H1 (cell line): ENCODE measurements around the gene DKKL1. TPM values are rescaled to one million over a fixed set of nuclear protein-coding genes. Genes with fewer than 3 reads are reported as not detected.

Experiments
- CTCF ChIA-PET: fragments of 300-600 bp; sonication (Branson Sonifier 250); formaldehyde crosslinking; loops from one replicate; lab custom pipeline; 2021; ENCODE audit not compliant: partially characterized antibody; lab: Charles Lee
- POLR2A ChIA-PET: fragments of 300-600 bp; sonication (Branson Sonifier 250); formaldehyde crosslinking; loops from one replicate; lab custom pipeline; 2021; ENCODE audit warnings: inconsistent platforms; ENCODE audit not compliant: partially characterized antibody; lab: Charles Lee
- DNase-seq, 2 experiments: peaks; one replicate each; pipeline versions ENCODE4 v3.0.0 to v3.0.0-alpha.2; 2010 to 2022; ENCODE audit warnings: low spot score in 2 of 2, low read depth in 1 of 2, mixed read lengths in 1 of 2
- FAIRE-seq: peaks from 2 replicates; lab custom pipeline; 2011; peaks lifted over from hg19 to GRCh38; lab: Jason Lieb, UNC
- H2AFZ ChIP-seq: 2 replicates; pipeline ENCODE4 v1.8.1; 2012; ENCODE audit warnings: low read length, inconsistent platforms
- H2AK5ac ChIP-seq: 2 replicates; pipeline ENCODE4 v1.6.1; 2013; ENCODE audit warnings: low read depth, low read length
- H2BK120ac ChIP-seq: replicated peaks from 2 replicates; pipeline ENCODE3; 2013; ENCODE audit warnings: low read depth, low read length, inconsistent platforms
- H2BK12ac ChIP-seq: 2 replicates; pipeline ENCODE4 v1.6.1; 2013; ENCODE audit warnings: low read depth, low read length
- H2BK15ac ChIP-seq: 2 replicates; pipeline ENCODE4 v1.6.1; 2013; ENCODE audit warnings: low read length
- H2BK20ac ChIP-seq: 2 replicates; pipeline ENCODE4 v1.6.1; 2013; ENCODE audit warnings: low read length
- H2BK5ac ChIP-seq: 2 replicates; pipeline ENCODE4 v1.6.1; 2013; ENCODE audit warnings: low read depth, low read length
- H3K14ac ChIP-seq: 2 replicates; pipeline ENCODE4 v1.6.1; 2013; ENCODE audit warnings: inconsistent platforms; ENCODE audit not compliant: insufficient read length
- H3K18ac ChIP-seq: 2 replicates; pipeline ENCODE4 v1.6.1; 2013; ENCODE audit warnings: low read length; ENCODE audit errors: extremely low read depth
- H3K23ac ChIP-seq: 2 replicates; pipeline ENCODE4 v1.6.1; 2013; ENCODE audit warnings: inconsistent platforms; ENCODE audit not compliant: insufficient read length
- H3K23me2 ChIP-seq: 2 replicates; pipeline ENCODE4 v1.6.1; 2013; ENCODE audit warnings: low read depth, low read length
- H3K27ac ChIP-seq: 2 replicates; pipeline ENCODE4 v1.6.1; 2011; ENCODE audit warnings: low read depth, low read length, inconsistent platforms
- H3K27me3 ChIP-seq, 4 experiments: replicated peaks in 1 of 4; 1 replicate in 1 of 4; 2 replicates in 3 of 4; pipeline versions ENCODE4 v1.6.1 to v1.8.1; 2011 to 2013; ENCODE audit warnings: low read length in 3 of 4, mild to moderate bottlenecking in 3 of 4, inconsistent platforms in 2 of 4, mixed read lengths in 2 of 4, moderate library complexity in 1 of 4; ENCODE audit not compliant: control insufficient read depth in 3 of 4, insufficient read depth in 3 of 4; ENCODE audit errors: extremely low read depth in 1 of 4
- H3K36me3 ChIP-seq, 4 experiments: 2 replicates each; pipeline versions ENCODE4 v1.6.1 to v1.8.1; 2011 to 2013; ENCODE audit warnings: mild to moderate bottlenecking in 4 of 4, low read length in 3 of 4, moderate library complexity in 2 of 4, control low read depth in 1 of 4, inconsistent platforms in 1 of 4; ENCODE audit not compliant: insufficient read depth in 4 of 4, control insufficient read depth in 2 of 4
- H3K4ac ChIP-seq: replicated peaks from 2 replicates; pipeline ENCODE3; 2013; ENCODE audit warnings: low read length, low read depth, mixed read lengths, inconsistent platforms; ENCODE audit not compliant: insufficient read length
- H3K4me1 ChIP-seq, 4 experiments: replicated peaks in 1 of 4; 1 replicate in 1 of 4; 2 replicates in 3 of 4; pipeline versions ENCODE4 v1.6.1 to v1.8.1; 2011 to 2013; ENCODE audit warnings: low read length in 3 of 4, inconsistent platforms in 2 of 4, mixed read lengths in 1 of 4; ENCODE audit not compliant: insufficient read depth in 4 of 4, control insufficient read depth in 3 of 4
- H3K4me2 ChIP-seq, 2 experiments: 2 replicates each; pipeline versions ENCODE4 v1.6.1 to v1.8.1; 2011 to 2013; ENCODE audit warnings: low read depth in 2 of 2, low read length in 2 of 2, control low read depth in 1 of 2, inconsistent platforms in 1 of 2, mild to moderate bottlenecking in 1 of 2; ENCODE audit not compliant: insufficient read depth in 1 of 2
- H3K4me3 ChIP-seq, 4 experiments: fragments of 200-600, 300-600 bp in 1 of 4; sonication (generic), shearing (Covaris generic), sonication (Bioruptor Twin) in 1 of 4; 2 replicates each; pipeline versions ENCODE4 v1.5.1 to v1.8.1; 2011 to 2016; ENCODE audit warnings: low read length in 4 of 4, low read depth in 3 of 4, control low read depth in 2 of 4, inconsistent platforms in 2 of 4, mild to moderate bottlenecking in 2 of 4, mixed read lengths in 1 of 4, moderate library complexity in 1 of 4; ENCODE audit not compliant: insufficient read depth in 2 of 4; ENCODE audit errors: extremely low read depth in 1 of 4
- H3K56ac ChIP-seq: replicated peaks from 2 replicates; pipeline ENCODE3; 2013; ENCODE audit warnings: low read depth, mild to moderate bottlenecking, mixed read lengths, low read length, inconsistent platforms; ENCODE audit not compliant: insufficient read length
- H3K79me1 ChIP-seq: 2 replicates; pipeline ENCODE4 v1.6.1; 2013; ENCODE audit warnings: low read depth, low read length, control low read depth
- H3K79me2 ChIP-seq, 2 experiments: 2 replicates each; pipeline versions ENCODE4 v1.6.1 to v1.8.1; 2012 to 2013; ENCODE audit warnings: low read length in 2 of 2, mild to moderate bottlenecking in 2 of 2, inconsistent platforms in 1 of 2; ENCODE audit not compliant: insufficient read depth in 2 of 2, control insufficient read depth in 1 of 2
- H3K9ac ChIP-seq, 4 experiments: replicated peaks in 1 of 4; 1 replicate in 1 of 4; 2 replicates in 3 of 4; pipeline versions ENCODE4 v1.6.1 to v1.8.1; 2011 to 2013; ENCODE audit warnings: low read depth in 3 of 4, low read length in 3 of 4, control low read depth in 2 of 4, mild to moderate bottlenecking in 2 of 4, moderate library complexity in 2 of 4, inconsistent platforms in 1 of 4; ENCODE audit errors: extremely low read depth in 1 of 4
- H3K9me3 ChIP-seq, 2 experiments: 2 replicates each; pipeline versions ENCODE4 v1.6.1 to v1.8.1; 2012 to 2013; ENCODE audit warnings: mild to moderate bottlenecking in 2 of 2, moderate library complexity in 2 of 2, control low read depth in 1 of 2, inconsistent platforms in 1 of 2, low read depth in 1 of 2, low read length in 1 of 2, mixed read lengths in 1 of 2; ENCODE audit not compliant: insufficient read depth in 2 of 2
- H4K20me1 ChIP-seq, 2 experiments: replicated peaks in 1 of 2; 2 replicates each; pipeline versions ENCODE3 to v1.8.1; 2011 to 2013; ENCODE audit warnings: inconsistent platforms in 2 of 2, low read length in 2 of 2, mild to moderate bottlenecking in 1 of 2; ENCODE audit not compliant: insufficient read depth in 2 of 2, control insufficient read depth in 1 of 2
- H4K5ac ChIP-seq: 2 replicates; pipeline ENCODE4 v1.6.1; 2013; ENCODE audit warnings: low read length, low read depth, mixed read lengths, inconsistent platforms; ENCODE audit not compliant: insufficient read length
- H4K8ac ChIP-seq: 2 replicates; pipeline ENCODE4 v1.8.0; 2013; ENCODE audit warnings: mild to moderate bottlenecking, moderate library complexity, low read length, inconsistent platforms; ENCODE audit not compliant: insufficient read depth; ENCODE audit errors: extremely low read depth
- H4K91ac ChIP-seq: replicated peaks from 2 replicates; pipeline ENCODE3; 2013; ENCODE audit warnings: low read length, mixed read lengths, inconsistent platforms; ENCODE audit not compliant: insufficient read length
- ASH2L ChIP-seq: fragments of 200-600, 300-600 bp; sonication (generic); IDR thresholded peaks from one replicate; pipeline ENCODE4 v1.7.1; 2017; ENCODE audit warnings: low read length
- CHD2 ChIP-seq: IDR thresholded peaks from 2 replicates; pipeline ENCODE4 v1.6.1; 2012; ENCODE audit warnings: low read length, improper control_type of control experiment
- E2F6 ChIP-seq: IDR thresholded peaks from 2 replicates; pipeline ENCODE4 v1.6.1; 2012; ENCODE audit warnings: inconsistent platforms
- EP300 ChIP-seq, 2 experiments: IDR thresholded peaks; 1 replicate in 1 of 2; 2 replicates in 1 of 2; pipeline ENCODE4 v1.6.1; 2011 to 2012; ENCODE audit warnings: low read depth in 2 of 2, low read length in 2 of 2, mild to moderate bottlenecking in 2 of 2, borderline replicate concordance in 1 of 2, inconsistent platforms in 1 of 2, moderate library complexity in 1 of 2
- NANOG ChIP-seq: IDR thresholded peaks from 2 replicates; pipeline ENCODE4 v1.6.1; 2011; ENCODE audit warnings: low read length, low read depth, mild to moderate bottlenecking, inconsistent platforms; ENCODE audit not compliant: insufficient read depth, poor library complexity, severe bottlenecking
- RNF2 ChIP-seq: fragments of 200-900, 300-1000 bp; sonication (generic); IDR thresholded peaks from 2 replicates; pipeline ENCODE4 v1.7.1; 2016; ENCODE audit warnings: borderline replicate concordance, low read depth, mild to moderate bottlenecking, antibody characterized with exemption, low read length; ENCODE audit not compliant: poor library complexity, severe bottlenecking; ENCODE audit errors: missing control alignments
- SP1 ChIP-seq: IDR thresholded peaks from 2 replicates; pipeline ENCODE4 v1.6.1; 2011; ENCODE audit warnings: low read depth, low read length
- TAF1 ChIP-seq: IDR thresholded peaks from 2 replicates; pipeline ENCODE4 v1.6.1; 2011; ENCODE audit warnings: mild to moderate bottlenecking, low read depth, low read length
- WGBS, 2 experiments: shearing (Covaris generic) in 1 of 2; methylation state at CpG; one replicate each; pipeline versions ENCODE4 v1.1.6 to v1.1.7; 2013 to 2015; ENCODE audit warnings: low lambda C conversion rate in 2 of 2, mixed read lengths in 2 of 2, inconsistent platforms in 1 of 2, low coverage in 1 of 2, missing lambda C conversion rate in 1 of 2; ENCODE audit not compliant: insufficient replicate concordance in 2 of 2, insufficient coverage in 1 of 2, insufficient read length in 1 of 2; ENCODE audit errors: extremely low coverage in 1 of 2, missing lambda C conversion rate in 1 of 2; 5-methylcytosine and 5-hydroxymethylcytosine counted together
- polyA plus RNA-seq, 7 experiments: library from polyadenylated mRNA; depleted of rRNA in 3 of 7; stranded (reverse) in 5 of 7; unstranded in 2 of 7; fragments of >200 nt in 5 of 7; fragments of 200-250 nt in 2 of 7; gene quantifications; 1 replicate in 5 of 7; 2 replicates in 1 of 7; 4 replicates in 1 of 7; pipeline versions ENCODE4 v1.2.1 to v1.2.3, GENCODE V29; 2011 to 2013; ENCODE audit warnings: missing spikeins in 2 of 7, mixed read lengths in 2 of 7
- total RNA-seq: library from RNA; stranded (reverse); fragmentation: NEBNext Ultra II Directional; extraction: Animal tissue kit (Norgen Biotek cat#: 25700); gene quantifications from 2 replicates; pipeline ENCODE4 v1.2.1, GENCODE V29; 2021
- TF ChIP-seq, protein P1 (sequence below): IDR thresholded peaks from 2 replicates; pipeline ENCODE4 v1.6.1; 2011; ENCODE audit warnings: low read depth, mild to moderate bottlenecking, low read length; ENCODE audit not compliant: insufficient read depth

DKKL1 gene
- total and polyA plus RNA-seq, 2 of the 8 experiments (the other 6 are each of a cell fraction or from before 2014, with no cell fraction given) = 2.6 to 6.8 TPM

DNA sequence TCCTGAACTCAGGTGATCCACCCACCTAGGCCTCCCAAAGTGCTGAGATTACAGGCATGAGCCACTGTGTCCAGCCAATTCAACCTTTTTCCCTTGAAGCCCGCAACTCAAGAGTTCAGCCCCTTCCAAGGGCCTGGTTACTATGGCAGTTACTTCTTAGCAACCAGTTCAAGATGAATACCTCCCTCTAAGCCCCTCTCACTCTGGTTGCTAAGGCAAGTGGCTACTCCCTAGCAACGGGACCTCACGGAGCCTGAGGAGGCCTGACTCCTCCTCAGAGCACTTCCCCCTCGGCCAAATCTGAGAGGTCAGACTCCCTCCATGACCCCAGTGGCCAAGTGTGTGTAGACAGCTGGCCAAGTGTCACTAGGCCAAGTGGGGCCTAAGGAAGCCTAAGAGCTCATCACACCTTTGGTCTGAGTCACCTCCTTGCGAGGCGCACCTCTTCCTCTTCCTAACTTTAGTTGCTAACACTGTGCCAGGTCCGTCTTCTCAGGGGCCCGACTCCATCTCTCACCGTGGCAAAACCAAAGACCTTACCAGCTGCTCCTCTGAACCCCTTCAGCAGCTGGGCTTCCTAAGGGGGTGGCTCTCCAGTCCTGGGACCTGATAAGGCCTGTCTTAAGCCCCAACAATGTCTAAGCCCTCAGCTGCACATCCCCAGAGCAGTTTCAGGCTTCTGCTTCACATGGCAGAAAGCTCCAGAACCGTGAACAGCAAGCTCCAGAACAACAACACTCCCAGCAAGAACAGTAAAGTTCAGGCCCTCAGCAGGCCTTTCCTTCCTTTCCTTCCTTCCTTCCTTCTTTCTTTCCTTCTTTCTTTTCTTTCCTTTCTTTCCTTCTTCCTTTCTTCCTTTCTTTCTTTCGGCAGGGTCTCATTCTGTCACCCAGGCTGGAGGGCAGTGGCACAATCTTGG, 18.9 kb upstream of the DKKL1 start:
- H2BK20ac ChIP-seq = no peak overlapping the region
- TF ChIP-seq, protein P1, sequence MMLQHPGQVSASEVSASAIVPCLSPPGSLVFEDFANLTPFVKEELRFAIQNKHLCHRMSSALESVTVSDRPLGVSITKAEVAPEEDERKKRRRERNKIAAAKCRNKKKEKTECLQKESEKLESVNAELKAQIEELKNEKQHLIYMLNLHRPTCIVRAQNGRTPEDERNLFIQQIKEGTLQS = no peak
- no peak for TF ChIP-seq NANOG
- no peak for TF ChIP-seq E2F6
- no peak for TF ChIP-seq CHD2
- no peak for TF ChIP-seq TAF1
- TF ChIP-seq EP300 (IDR thresholded peaks at IDR 0.05; ENCODE audit: borderline replicate concordance in 1 of 2, low read depth in 2 of 2, low read length in 2 of 2) = no peak
- TF ChIP-seq RNF2 = no peak
- no peak for TF ChIP-seq SP1
- TF ChIP-seq ASH2L = no peak

More for the DNA sequence above, 18.9 kb upstream of the DKKL1 start:
- H2AFZ ChIP-seq = no peak overlapping the region
- H2BK5ac ChIP-seq = no peak overlapping the region
- POLR2A ChIA-PET = interaction anchor here (1.1 to 8.9 kb wide), 3 partner anchors 8 to 31 kb away, joined by 3 to 112 read pairs (median 3); partner anchors contain the start of genes DKKL1 and TEAD2
- H2BK15ac ChIP-seq = no peak overlapping the region
- WGBS, 2 experiments = 88% methylated on average over 11 of the region's 11 CpGs; no CpG with 5 or more reads in 1 of the 2 experiments
- peaks cover 0 to 6% (median 0%) of the 10 kb centered on the region in 4 experiments; a peak in 2 of 7 replicates for H3K4me1 ChIP-seq
- H3K14ac ChIP-seq = no peak overlapping the region
- H3K4me2 ChIP-seq = no peak overlapping the region
- no peak overlapping the region; the same call in 1 of the 2 replicates for H4K8ac ChIP-seq
- H2BK12ac ChIP-seq = no peak overlapping the region
- no peaks in the 10 kb centered on the region for H3K27me3 ChIP-seq
- no peak overlapping the region for H3K4me3 ChIP-seq
- no peaks in the 10 kb centered on the region for H3K23me2 ChIP-seq
- DNase-seq (no peak), FAIRE-seq (no peak)
- no peak overlapping the region for H3K18ac ChIP-seq
- H2BK120ac ChIP-seq = no peak overlapping the region
- H2AK5ac ChIP-seq = no peak overlapping the region
- H3K36me3 ChIP-seq = peaks cover 55 to 86% (median 74%) of the 10 kb centered on the region in 4 experiments
- no peak overlapping the region for H3K4ac ChIP-seq
- H3K9me3 ChIP-seq = no peaks in the 10 kb centered on the region
- no peak overlapping the region for H3K27ac ChIP-seq
- H4K5ac ChIP-seq = no peak overlapping the region
- no peaks in the 10 kb centered on the region; the same call in 1 of the 2 replicates for H3K79me1 ChIP-seq
- peaks cover 11 to 20% of the 10 kb centered on the region in 2 experiments for H4K20me1 ChIP-seq
- H3K9ac ChIP-seq = no peak overlapping the region
- H3K23ac ChIP-seq = no peak overlapping the region
- no peaks in the 10 kb centered on the region for H3K79me2 ChIP-seq
- no peak overlapping the region for H4K91ac ChIP-seq
- CTCF ChIA-PET = interaction anchor here (0.6 to 0.9 kb wide), 3 partner anchors 17 to 69 kb away, joined by 3 to 4 read pairs (median 3); no protein-coding TSS in a partner anchor
- no peak overlapping the region for H3K56ac ChIP-seq
